Measurements from ENCODE around the gene PTPN22.
"Not testable (repeated sequence)": the region's sequence is repeated elsewhere in the genome, so short reads cannot be mapped to it uniquely, and the experiment has no call there.

Gene PTPN22

DNA sequence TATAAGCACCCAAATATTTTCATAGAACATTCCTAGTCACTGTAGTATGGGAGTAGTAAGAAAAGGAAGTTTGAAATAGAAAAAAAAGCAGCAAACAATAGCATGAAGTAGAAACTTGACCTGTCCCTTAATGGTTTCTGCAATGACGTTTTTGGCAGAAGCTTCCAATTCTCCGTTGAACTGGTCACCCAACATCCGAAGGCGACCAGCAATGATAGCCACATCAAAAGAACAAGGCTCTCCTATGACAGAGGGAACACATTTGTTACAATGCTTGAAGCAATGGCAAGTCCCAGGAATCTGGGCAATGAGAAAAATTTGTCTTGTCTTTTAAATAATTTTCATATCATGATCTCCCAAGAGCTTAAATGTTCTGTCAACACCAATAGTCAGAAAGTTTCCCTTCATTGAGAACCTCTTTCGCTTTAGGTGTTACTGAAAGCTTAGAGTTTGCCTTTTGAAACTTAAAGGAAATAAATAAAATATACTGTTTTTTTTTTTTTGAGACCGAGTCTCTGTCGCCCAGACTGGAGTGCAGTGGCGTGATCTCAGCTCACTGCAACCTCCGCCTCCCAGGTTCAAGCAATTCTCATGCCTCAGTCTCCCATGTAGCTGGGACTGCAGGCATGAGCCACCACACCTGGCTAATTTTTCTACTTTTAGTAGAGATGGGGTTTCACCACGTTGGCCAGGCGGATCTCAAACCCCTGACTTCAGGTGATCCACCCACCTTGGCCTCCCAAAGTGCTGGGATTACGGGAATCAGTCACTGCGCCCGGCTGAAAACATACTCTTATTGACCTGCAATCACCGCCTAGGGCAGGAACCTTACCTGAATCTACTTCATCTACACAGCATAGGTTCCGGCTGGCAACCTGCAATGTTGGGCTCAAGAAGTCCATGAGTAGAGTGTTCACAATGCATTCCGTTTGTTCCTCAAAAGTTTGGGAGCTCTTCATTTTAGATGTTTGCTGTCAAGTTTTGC lies 15.2 kb upstream of the PTPN22 start:
- no peak for DNase-seq

DNA sequence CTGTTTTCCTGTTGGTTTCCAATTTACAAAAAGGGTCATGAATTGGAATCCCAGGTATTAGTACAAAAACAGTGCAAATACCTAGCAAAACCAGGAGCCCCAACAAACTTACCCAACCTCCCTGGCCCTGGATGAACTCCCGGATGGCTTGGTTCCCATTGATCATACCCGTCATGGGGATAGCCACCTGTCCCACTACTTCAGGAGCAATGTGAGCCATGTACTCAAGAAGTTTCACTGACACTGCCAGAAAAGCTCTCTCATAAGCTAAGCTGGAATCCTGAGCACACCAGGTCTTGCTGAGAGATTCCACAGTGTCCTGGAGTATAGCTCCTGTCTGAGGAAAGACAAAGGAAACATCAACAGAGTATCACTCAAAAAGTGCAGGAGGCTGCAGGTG lies 10.1 kb upstream of the PTPN22 start:
- no peak for DNase-seq

- no peak for DNase-seq
These were observed 8.2 kb upstream of the PTPN22 start for GRCh38 chr1:113879739-113880038.

GRCh38 chr1:113876176-113876575 lies 4.7 kb upstream of the PTPN22 start:
- DNase-seq: no peak

DNA sequence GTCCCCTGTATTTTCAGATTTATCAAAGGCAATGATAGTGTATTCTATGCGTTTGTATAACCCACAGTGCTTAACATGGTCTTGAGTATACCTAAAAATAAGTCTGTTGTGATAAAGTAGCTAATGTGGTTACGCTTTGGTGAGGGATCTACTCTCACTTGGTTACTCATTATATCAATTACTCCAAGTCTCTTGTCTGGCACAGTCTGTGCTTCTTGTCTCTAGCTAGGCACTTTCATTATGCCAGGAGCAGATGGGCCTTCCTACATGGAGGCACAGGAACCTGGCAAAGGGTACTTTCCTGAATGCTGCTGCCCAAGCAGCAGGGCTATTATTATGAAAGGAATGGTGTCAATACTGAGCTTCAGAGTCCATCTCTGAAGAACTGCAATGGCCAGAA lies 4.2 kb upstream of the PTPN22 start:
- DNase-seq: no peak

DNA sequence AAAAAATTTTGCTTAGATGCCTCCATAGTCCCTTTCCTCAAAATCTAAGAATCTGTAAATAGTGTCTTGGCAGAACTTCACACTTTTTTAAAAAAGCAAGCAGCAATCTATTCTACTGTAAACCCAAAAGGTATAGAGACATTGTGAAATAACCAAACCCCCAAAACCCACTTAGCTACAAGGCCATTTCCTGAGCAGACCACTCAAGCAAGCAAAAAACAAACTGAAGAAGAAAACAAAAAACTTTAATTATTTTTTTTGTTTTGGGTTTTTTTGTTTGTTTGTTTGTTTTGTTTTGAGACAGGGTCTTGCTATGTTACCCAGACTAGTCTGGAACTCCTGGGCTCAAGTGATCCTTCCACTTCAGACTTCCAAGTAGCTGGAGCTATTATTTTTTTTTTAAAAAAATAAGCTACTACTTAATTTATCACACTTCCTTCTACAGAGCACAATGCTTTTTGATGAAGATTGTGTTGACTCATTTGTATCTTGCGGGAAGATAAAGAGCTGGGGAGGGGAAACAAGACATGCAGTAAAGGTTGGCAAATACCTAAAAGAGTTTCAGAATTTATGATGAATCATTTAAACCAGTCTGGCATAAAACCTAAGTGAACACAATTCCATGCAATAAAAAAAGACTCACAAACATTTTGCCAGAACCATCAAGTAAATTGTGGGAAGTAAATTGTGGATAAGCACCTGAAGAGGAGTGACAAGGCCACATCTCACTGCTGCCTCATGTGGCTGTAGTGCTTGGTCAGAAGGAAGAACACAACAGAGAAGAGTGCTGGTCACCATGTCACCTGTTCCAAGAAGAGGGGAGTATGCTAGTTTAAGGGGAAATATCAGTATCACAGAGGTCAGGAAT lies 2.7 kb upstream of the PTPN22 start:
- no peak for DNase-seq

DNA sequence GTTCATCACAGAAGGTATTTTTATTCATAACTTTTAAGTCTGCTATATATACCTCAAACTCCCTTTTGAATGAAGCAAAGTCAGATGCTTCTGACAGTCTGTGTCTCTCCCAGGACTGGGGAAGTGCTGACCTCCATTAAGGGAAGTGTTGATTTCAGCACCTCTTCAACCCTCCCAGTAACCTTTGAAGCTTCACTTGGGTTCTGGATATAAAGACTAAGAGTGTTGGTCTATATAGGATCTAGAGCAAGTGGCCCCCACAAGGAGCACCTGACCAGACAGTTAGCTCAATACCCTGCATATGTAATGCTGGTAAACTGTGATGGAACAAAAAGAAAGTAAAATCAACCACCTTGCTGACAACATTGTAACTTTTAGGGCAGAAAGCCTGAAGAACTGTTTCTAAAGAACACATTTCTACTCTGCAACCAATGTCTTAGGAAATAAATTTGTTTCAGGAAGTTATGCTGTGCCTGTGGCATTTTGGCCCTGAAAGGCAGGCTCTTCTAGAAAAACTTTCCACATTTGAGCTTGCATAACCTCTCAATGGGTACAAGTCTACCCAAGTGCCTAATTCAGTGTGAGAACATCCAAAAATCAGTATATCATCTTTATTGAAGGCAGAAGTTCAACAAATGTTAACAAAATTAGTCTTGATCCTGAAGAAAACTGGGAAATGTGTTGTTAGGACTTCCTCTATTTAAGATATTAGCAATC lies 865 bp upstream of the PTPN22 start:
- no peak for DNase-seq

DNA sequence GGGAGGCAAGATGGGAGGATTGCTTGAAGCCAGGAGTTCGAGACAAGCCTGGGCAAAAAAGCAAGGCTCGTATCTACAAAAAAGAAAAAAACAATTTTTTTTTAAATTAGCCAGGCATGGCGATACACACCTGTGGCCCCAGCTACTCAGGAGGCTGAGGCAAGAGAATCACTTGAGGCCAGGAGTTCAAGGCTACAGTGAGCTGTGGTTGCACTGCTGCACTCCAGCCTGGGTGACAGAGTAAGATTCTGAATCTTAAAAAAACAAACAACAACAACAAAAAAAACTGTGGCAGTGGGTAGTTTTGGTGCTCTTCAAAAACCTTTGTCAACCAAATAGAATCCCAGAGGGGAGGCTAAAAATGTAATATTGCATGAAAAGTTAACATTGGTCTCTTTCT lies 734 bp downstream of the PTPN22 start:
- peak; percentile 11 for DNase-seq

- no peak for DNase-seq
These were observed 3.0 kb downstream of the PTPN22 start for GRCh38 chr1:113868387-113869083.

DNA sequence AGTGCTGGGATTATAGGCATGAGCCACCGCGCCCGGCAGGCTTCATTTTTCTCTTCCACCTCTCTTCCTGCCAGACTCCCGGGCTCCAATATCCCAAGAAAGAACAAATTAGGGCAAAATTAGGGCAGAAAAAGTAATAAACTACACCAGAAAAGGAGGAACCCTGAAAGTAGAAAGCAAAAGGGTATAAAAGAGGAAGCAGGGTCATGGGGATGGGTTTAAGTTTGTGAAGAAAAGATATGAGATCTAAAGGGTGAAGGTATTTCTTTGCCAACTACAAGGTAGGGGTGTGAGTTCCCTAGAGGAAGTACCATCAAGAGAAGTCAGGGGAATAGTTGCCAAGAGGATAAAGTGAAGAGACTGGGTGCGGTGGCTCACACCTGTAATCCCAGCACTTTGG lies 9.9 kb downstream of the PTPN22 start:
- DNase-seq: no peak

GRCh38 chr1:113860891-113861290 lies 10.6 kb downstream of the PTPN22 start:
- no peak for DNase-seq

DNA sequence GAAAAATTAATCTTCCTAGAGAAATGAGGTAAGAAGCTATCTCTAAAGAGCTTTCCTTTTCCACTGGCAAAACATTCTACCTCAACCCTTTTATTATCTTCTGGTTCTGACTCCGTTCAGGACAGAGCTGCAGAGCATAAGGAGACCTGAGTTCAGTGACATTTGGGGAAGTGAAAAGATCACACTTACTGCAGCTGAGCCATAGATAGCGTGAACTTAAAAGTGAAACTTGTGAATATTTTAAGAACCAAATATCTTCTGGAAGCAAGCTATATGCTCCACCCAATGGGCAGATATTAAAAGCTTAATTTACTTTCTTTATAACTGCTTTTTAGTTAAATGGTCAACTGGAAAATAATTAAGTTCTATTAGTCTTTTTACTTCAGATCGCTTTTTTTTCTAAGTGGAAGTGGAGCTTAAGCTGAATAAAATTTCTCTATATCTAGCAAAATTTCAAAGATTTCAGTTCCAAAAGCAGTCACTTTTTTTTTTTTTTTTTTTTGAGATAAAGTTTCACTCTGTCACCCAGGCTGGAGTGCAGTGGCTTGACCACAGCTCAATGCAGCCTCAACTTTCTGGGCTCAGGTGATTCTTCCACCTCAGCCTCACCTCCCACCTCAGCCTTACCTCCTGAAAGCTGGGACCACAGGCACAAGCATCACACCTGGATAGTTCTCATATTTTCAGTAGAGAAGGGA lies 11.9 kb downstream of the PTPN22 start:
- DNase-seq: no peak

GRCh38 chr1:113858982-113859381 lies 12.5 kb downstream of the PTPN22 start:
- DNase-seq: no peak

DNA sequence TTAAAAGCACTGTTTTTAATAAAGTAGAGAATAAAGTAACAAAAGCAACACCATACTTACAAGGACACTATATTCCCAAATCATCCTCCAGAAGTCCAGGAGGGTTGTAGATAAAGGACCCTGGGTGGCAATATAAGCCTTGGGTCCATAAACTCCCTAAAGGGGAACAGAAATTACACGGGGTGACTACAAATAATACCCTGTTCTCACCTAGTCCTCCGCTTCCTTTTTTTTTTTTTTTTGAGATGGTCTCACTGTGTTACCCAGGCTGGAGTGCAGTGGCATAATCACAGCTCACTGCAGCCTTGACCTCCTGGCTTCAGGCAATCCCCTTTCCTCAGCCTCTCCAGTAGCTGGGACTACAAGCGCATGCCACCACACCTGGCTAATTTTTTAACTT lies 13.1 kb downstream of the PTPN22 start:
- no peak for DNase-seq

- no peak for DNase-seq
These were observed 13.7 kb downstream of the PTPN22 start for GRCh38 chr1:113857776-113858175.

DNA sequence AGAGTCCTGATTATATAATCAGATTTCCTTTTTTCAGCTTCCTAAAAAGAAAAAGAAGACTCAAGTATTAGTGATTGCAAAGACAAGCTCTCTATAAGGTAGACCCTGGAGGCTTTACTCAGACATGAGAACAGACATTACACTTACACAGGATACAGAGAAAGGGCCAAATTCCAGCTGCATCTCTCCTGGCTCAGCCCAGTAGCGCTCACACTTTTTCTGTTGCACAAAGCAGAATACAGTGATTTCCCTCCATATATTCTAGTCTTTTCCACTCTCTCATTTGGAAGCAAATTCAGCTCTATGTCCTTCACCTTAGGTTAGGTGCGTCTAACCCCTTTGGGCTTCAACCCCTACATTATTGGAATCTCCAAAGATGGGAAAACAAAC lies 15.1 kb downstream of the PTPN22 start:
- no peak for DNase-seq

- no peak for DNase-seq
These were observed 15.7 kb downstream of the PTPN22 start for GRCh38 chr1:113855630-113856400.

DNA sequence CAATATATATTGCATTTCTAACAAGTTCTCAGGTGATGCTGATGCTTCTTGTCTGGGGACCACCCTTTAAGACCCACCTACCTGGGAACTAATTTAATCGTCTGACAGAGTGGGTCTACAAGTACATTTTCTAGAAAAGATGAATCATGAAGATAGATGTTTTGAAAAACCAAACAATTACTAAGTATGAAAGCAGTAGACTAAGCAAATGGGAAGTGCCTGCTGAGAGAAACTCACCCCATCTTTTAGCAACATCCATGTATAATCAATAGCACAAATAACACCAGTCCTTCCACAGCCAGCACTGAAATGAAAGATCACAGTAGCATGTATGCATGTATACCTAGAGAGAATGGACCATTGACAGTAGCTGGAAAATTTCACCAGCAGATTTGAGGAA lies 17.3 kb downstream of the PTPN22 start:
- no peak for DNase-seq

DNA sequence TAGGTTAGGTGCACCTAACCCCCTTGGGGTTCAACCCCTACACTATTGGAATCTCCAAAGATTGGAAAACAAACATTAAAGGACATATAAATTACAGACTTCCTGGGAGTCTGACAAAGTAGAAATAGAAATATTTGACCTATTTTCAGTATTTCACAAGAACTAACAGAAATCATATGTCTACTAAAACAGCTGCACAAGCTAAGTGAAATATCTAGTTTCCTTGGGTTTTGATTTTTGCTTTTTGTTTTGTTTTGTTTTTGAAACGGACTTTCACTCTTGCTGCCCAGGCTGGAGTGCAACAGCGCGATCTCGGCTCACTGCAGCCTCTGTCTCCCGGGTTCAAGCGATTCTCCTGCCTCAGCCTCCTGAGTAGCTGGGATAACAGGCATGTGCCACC lies 18.8 kb downstream of the PTPN22 start:
- DNase-seq: not testable (repeated sequence)

- DNase-seq: no peak
These were observed 21.2 kb downstream of the PTPN22 start for GRCh38 chr1:113850127-113850796.

DNA sequence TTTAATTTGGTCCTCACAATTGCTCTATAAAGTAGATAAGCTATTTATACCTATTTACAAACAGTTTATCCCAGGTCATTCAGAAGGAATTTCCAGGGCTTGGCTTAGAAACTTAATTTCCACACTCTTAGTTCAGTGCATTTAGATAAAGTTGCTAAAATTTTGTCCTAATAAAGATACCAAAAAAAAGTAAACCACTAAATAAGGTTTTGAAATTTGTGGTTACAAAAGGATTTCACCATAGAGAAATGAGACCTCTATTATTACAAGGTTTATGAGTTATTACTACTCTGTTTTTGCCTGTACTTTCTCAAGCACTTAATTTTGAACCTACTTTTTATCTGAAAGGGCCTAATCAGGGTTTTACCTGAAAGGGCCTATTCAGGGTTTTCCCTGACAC lies 22.4 kb downstream of the PTPN22 start:
- DNase-seq: no peak
